T-helper 17 cell (primary cell): ENCODE results near the gene DENND1A. TPM values are rescaled to one million over a fixed set of nuclear protein-coding genes. Genes with fewer than 3 reads are reported as not detected.
"Not testable (repeated sequence)": the region's sequence is repeated elsewhere in the genome, so short reads cannot be mapped to it uniquely, and the experiment has no call there.

Source experiments
- ATAC-seq: fragments of 150-1000 bp; cut with Tn5 transposase; 2 replicates; pipeline ENCODE4 v1.10.0; 2021; ENCODE audit warnings: mild to moderate bottlenecking, moderate library complexity
- DNase-seq, 3 donors: peaks; one replicate each; pipeline versions ENCODE4 v3.0.0 to v3.0.0-alpha.2; 2020 to 2021
- H3K9me3 ChIP-seq: one replicate; pipeline ENCODE4 v1.7.0; 2013; ENCODE audit warnings: low read length, mild to moderate bottlenecking; ENCODE audit not compliant: control insufficient read depth, poor library complexity, severe bottlenecking
- H3K27ac Mint-ChIP-seq: one replicate; pipeline ENCODE4 v1.8.0; 2022; ENCODE audit warnings: mild to moderate bottlenecking, moderate library complexity, mixed read lengths
- H3K27me3 Mint-ChIP-seq: one replicate; pipeline ENCODE4 v1.8.0; 2022; ENCODE audit warnings: mixed read lengths
- H3K36me3 Mint-ChIP-seq: one replicate; pipeline ENCODE4 v1.8.0; 2022; ENCODE audit warnings: low read depth, mixed read lengths
- H3K4me1 Mint-ChIP-seq: one replicate; pipeline ENCODE4 v1.8.0; 2022; ENCODE audit warnings: mild to moderate bottlenecking, mixed read lengths
- H3K4me3 Mint-ChIP-seq: one replicate; pipeline ENCODE4 v1.8.0; 2022; ENCODE audit warnings: mild to moderate bottlenecking, moderate library complexity, mixed read lengths
- total RNA-seq, 4 donors: library from RNA in 2 of 4; stranded (reverse) in 2 of 4; gene quantifications; one replicate each; pipeline ENCODE4 v1.2.3 and lab custom pipeline; 2022 to 2026

DENND1A gene
- total RNA-seq, 2 donors from 2014 or later = 19.9 to 21.1 TPM

DNA sequence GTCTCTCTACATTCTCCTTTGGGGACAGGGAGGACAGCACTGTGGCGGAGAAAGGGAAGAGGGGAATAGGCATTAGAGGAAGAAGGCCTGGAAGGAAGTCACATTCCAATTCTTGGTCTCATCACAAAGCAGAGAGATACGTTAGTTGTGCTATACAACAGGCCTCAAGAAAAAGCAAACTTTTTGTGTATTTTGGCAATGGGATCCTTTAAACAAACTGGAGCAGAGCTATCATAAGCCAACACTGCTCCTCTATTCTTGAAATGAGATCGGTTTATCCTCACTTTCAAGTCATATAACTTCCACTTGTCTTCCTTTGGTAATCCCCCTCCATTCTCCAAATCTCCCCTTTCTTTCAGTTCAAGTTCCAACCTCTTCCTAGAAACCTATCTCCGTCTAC lies 6.5 kb downstream of the DENND1A start:
- no peaks in the 10 kb centered on the region for H3K9me3 ChIP-seq
- H3K36me3 Mint-ChIP-seq = peaks cover 8% of the 10 kb centered on the region
- no peak overlapping the region for H3K4me3 Mint-ChIP-seq
- peaks cover 23% of the 10 kb centered on the region for H3K4me1 Mint-ChIP-seq
- no peaks in the 10 kb centered on the region for H3K27me3 Mint-ChIP-seq
- no peak for ATAC-seq
- DNase-seq = no peak
- no peak overlapping the region for H3K27ac Mint-ChIP-seq

DNA sequence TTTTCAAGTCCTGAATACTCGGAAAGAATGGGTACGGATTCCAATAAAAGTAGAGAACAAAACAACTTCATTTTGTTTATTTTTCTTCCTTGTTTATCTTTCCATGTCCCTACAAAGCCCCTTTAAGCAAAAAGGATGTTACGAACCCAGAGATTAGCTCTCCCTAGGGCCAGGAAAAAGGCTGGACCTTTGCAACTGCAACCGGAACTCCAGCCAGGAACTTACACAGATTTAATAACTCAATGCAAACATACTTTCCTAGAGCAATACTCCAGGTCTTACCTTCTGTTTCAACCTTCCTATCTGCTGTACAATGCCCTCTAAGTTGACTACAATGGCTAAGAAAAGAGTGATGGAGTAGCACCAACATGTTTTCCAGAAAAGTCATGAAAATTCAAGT lies 7.0 kb downstream of the DENND1A start:
- no peaks in the 10 kb centered on the region for H3K27me3 Mint-ChIP-seq
- no peak overlapping the region for H3K27ac Mint-ChIP-seq
- DNase-seq (no peak), ATAC-seq (no peak)
- H3K36me3 Mint-ChIP-seq = peaks cover 8% of the 10 kb centered on the region
- no peaks in the 10 kb centered on the region for H3K9me3 ChIP-seq
- H3K4me3 Mint-ChIP-seq = no peak overlapping the region
- peaks cover 19% of the 10 kb centered on the region for H3K4me1 Mint-ChIP-seq

DNA sequence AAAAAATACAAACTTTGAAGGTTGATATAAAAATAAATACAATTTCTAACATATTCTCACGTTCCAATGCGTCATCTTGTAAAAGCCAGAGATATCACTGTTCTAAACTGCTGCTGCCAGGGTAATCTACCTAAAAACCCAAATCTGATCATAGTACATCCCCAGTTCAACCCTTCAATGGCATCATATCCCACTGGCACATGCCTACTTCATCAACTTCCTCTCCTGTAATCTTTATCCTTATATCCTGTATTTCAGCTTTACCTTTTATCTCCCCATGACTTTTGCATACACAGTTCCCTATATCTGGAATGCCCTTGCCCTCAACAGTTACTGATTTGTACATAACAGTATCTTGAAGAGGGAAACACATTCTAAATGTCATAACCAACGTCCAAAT lies 7.5 kb downstream of the DENND1A start:
- H3K9me3 ChIP-seq = no peaks in the 10 kb centered on the region
- no peaks in the 10 kb centered on the region for H3K27me3 Mint-ChIP-seq
- H3K36me3 Mint-ChIP-seq = peaks cover 8% of the 10 kb centered on the region
- H3K27ac Mint-ChIP-seq = no peak overlapping the region
- ATAC-seq (no peak), DNase-seq (no peak)
- no peak overlapping the region for H3K4me3 Mint-ChIP-seq
- peaks cover 14% of the 10 kb centered on the region for H3K4me1 Mint-ChIP-seq

- H3K27me3 Mint-ChIP-seq = no peaks in the 10 kb centered on the region
- H3K9me3 ChIP-seq = no peaks in the 10 kb centered on the region
- ATAC-seq (no peak), DNase-seq (no peak)
- no peaks in the 10 kb centered on the region for H3K36me3 Mint-ChIP-seq
- no peak overlapping the region for H3K4me3 Mint-ChIP-seq
- H3K4me1 Mint-ChIP-seq = peaks cover 6% of the 10 kb centered on the region
- H3K27ac Mint-ChIP-seq = no peak overlapping the region
These were observed 15.3 kb downstream of the DENND1A start for GRCh38 chr9:123914517-123915196.

GRCh38 chr9:123912167-123912897 lies 17.6 kb downstream of the DENND1A start:
- DNase-seq (no peak), ATAC-seq (no peak)
- peaks cover 3% of the 10 kb centered on the region for H3K4me1 Mint-ChIP-seq
- H3K9me3 ChIP-seq = no peaks in the 10 kb centered on the region
- H3K4me3 Mint-ChIP-seq = no peak overlapping the region
- no peak overlapping the region for H3K27ac Mint-ChIP-seq
- H3K27me3 Mint-ChIP-seq = no peaks in the 10 kb centered on the region
- no peaks in the 10 kb centered on the region for H3K36me3 Mint-ChIP-seq

GRCh38 chr9:123911024-123911423 lies 18.9 kb downstream of the DENND1A start:
- no peak for ATAC-seq

GRCh38 chr9:123909192-123909591 lies 20.7 kb downstream of the DENND1A start:
- not testable (repeated sequence) for H3K27me3 Mint-ChIP-seq, H3K4me1 Mint-ChIP-seq, ATAC-seq, DNase-seq, H3K4me3 Mint-ChIP-seq, H3K9me3 ChIP-seq, H3K27ac Mint-ChIP-seq, H3K36me3 Mint-ChIP-seq

More at GRCh38 chr9:123911024-123911423, 18.9 kb downstream of the DENND1A start:
- H3K9me3 ChIP-seq = no peaks in the 10 kb centered on the region
- Mint-ChIP-seq H3K36me3 (no peaks in the 10 kb centered on the region), H3K4me1 (peaks cover 3% of the 10 kb centered on the region), H3K27me3 (no peaks in the 10 kb centered on the region), H3K27ac (no peak overlapping the region), H3K4me3 (no peak overlapping the region)
- no peak for DNase-seq

- not testable (repeated sequence) for ATAC-seq, H3K27me3 Mint-ChIP-seq
These were observed 26.4 kb downstream of the DENND1A start for GRCh38 chr9:123903550-123903949.

GRCh38 chr9:123894822-123895221 lies 35.1 kb downstream of the DENND1A start:
- Mint-ChIP-seq H3K4me3 (no peak overlapping the region), H3K36me3 (peaks cover 4% of the 10 kb centered on the region), H3K27me3 (no peaks in the 10 kb centered on the region), H3K4me1 (peaks cover 10% of the 10 kb centered on the region), H3K27ac (no peak overlapping the region)
- ATAC-seq (no peak), DNase-seq (no peak)
- H3K9me3 ChIP-seq = no peaks in the 10 kb centered on the region

More at GRCh38 chr9:123903550-123903949, 26.4 kb downstream of the DENND1A start:
- DNase-seq, H3K9me3 ChIP-seq, H3K4me1 Mint-ChIP-seq, H3K36me3 Mint-ChIP-seq, H3K27ac Mint-ChIP-seq, H3K4me3 Mint-ChIP-seq: not testable (repeated sequence)

DNA sequence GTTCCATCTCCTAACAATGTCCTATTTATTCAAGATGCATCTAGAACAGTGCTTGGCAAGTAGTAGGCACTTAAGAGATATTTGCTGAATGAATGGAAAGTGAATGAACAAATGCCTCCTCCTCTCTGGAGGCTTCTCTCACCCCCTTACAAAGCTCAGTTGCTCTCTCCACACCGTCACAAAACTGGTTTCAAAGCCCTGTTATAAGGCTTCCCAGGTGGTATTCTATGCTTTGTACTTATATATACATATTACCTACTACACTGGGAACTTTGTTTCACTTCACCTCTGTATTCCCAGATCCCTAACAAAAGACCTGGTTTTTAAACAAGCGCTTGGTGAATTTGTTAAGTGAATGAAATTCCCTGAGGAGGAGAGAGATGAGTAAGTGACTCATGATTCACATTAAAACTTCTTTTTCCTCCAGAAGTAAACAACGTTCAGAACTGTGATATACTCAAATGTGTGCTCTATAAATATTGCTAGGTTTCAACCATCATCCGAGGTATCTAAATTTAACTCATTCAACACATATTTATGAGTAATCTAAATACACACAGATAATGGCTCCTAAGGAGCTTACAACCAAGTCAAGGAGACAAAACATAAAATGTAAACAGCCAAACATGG lies 36.0 kb downstream of the DENND1A start:
- H3K9me3 ChIP-seq = no peaks in the 10 kb centered on the region
- Mint-ChIP-seq H3K36me3 (peaks cover 4% of the 10 kb centered on the region), H3K4me1 (peaks cover 9% of the 10 kb centered on the region), H3K27me3 (no peaks in the 10 kb centered on the region), H3K4me3 (no peak overlapping the region), H3K27ac (no peak overlapping the region)
- DNase-seq = no peak
- ATAC-seq = no peak

DNA sequence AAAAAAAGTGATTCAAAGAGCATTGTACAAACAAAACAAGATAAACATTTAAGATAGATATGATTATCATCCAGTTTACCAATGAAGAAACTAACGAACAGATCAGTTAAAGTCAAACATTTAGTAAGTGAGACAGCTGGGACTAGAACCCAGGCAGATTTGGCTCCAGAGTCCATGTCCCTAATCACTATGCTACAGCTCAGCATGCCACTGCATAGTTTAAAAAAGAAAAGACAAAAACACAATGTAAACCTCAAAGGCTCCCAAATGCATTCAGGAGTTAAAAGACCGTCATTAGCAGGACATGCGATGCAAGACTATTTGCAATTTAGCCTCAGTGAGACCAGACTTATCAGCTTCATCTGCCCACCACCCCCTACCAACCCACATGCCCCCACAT lies 36.8 kb downstream of the DENND1A start:
- DNase-seq = no peak
- H3K36me3 Mint-ChIP-seq = peaks cover 6% of the 10 kb centered on the region
- H3K9me3 ChIP-seq = no peaks in the 10 kb centered on the region
- ATAC-seq = no peak
- H3K4me3 Mint-ChIP-seq = no peak overlapping the region
- peaks cover 7% of the 10 kb centered on the region for H3K4me1 Mint-ChIP-seq
- H3K27me3 Mint-ChIP-seq = no peaks in the 10 kb centered on the region
- H3K27ac Mint-ChIP-seq = no peak overlapping the region

DNA sequence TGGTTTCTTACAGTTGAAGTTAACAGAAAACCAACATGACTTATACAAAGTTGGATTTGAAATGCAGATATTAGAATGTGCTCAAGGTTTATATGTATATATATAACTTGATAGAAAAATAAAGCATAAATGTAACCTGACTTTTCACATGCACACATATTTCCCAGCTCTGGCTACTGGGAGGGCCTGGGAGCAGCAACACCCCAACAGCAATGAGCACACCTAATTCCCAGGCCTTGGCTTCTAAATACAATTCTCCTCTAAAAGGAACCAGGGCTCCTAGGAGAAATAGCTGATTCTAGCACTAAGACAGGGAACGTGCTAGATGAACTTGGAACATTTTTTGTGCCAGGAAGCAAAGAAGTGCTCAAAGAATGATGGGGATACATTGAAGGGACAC lies 42.1 kb downstream of the DENND1A start:
- Mint-ChIP-seq H3K36me3 (peaks cover 7% of the 10 kb centered on the region), H3K4me1 (peaks cover 2% of the 10 kb centered on the region), H3K27me3 (no peaks in the 10 kb centered on the region), H3K4me3 (no peak overlapping the region), H3K27ac (no peak overlapping the region)
- no peak for ATAC-seq
- H3K9me3 ChIP-seq = no peaks in the 10 kb centered on the region
- DNase-seq = no peak

DNA sequence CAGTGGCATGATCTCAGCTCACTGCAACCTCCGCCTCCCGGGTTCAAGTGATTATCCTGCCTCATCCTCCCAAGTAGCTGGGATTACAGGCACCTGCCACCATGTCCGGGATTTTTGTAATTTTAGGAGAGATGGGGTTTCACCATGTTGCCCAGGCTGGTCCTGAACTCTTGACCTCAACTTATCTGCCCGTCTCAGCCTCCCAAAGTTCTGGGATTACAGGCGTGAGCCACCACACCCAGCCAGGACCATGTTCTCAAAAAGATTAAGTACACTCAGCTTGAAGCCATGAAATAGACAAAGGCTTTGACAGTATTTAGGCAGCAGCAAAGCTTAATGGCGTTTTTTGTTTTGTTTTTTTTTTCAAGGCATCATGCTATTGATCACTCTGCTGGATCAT lies 44.1 kb downstream of the DENND1A start:
- H3K9me3 ChIP-seq, H3K4me1 Mint-ChIP-seq, H3K27ac Mint-ChIP-seq, ATAC-seq, H3K4me3 Mint-ChIP-seq, DNase-seq, H3K36me3 Mint-ChIP-seq, H3K27me3 Mint-ChIP-seq: not testable (repeated sequence)
